ENCODE data around the gene SCN4A. TPM values are rescaled to one million over a fixed set of nuclear protein-coding genes. Genes with fewer than 3 reads are reported as not detected.

The SCN4A gene
- total RNA-seq, 1 donor from 2014 or later: under 0.01 TPM

- H3K27me3 ChIP-seq (ENCODE audit: control insufficient read depth, insufficient read depth, low read length): no peaks in the 10 kb centered on the region
- no peak for TF ChIP-seq CTCF (IDR thresholded peaks at IDR 0.05; ENCODE audit: insufficient read depth, low read length, severe bottlenecking)
- no peak overlapping the region for H3K4me3 ChIP-seq (ENCODE audit: low read depth, low read length)
- DNase-seq (ENCODE audit: low read depth): peak; percentile 45
- peak; percentile 83 for FAIRE-seq
- H3K36me3 ChIP-seq (ENCODE audit: control insufficient read depth, insufficient read depth, low read length): no peaks in the 10 kb centered on the region
These were observed 1.3 kb upstream of the SCN4A start for GRCh38 chr17:63973930-63974593.

DNA sequence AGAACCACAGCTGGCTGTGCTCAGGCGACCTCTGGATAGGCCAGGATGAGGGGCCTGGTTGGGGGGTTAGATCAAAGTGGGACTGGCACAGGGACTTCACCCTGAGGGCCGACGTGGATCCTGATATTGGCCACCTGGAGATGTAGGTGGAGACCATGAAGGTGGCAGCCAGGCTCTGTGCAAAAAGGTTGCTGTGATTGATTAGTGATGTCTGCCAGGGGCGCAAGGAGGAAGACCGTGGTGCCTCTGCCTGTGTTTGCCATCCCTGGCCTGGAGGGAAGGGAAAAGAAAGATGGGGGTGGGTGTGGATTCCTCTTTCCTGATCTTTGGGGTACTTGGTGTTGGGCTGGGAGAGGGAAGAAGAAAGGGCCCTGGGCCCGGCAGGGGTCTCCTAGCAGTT lies 529 bp upstream of the SCN4A start:
- no peak for TF ChIP-seq CTCF (IDR thresholded peaks at IDR 0.05; ENCODE audit: insufficient read depth, low read length, severe bottlenecking)
- FAIRE-seq (no peak), DNase-seq (ENCODE audit: low read depth) (no peak)
- no peak overlapping the region for H3K4me3 ChIP-seq (ENCODE audit: low read depth, low read length)
- no peaks in the 10 kb centered on the region for H3K36me3 ChIP-seq (ENCODE audit: control insufficient read depth, insufficient read depth, low read length)
- H3K27me3 ChIP-seq (ENCODE audit: control insufficient read depth, insufficient read depth, low read length): no peaks in the 10 kb centered on the region

GRCh38 chr17:63969278-63969677 lies 3.4 kb downstream of the SCN4A start:
- DNase-seq (ENCODE audit: low read depth) (no peak), FAIRE-seq (no peak)
- Histone ChIP-seq H3K27me3 (ENCODE audit: control insufficient read depth, insufficient read depth, low read length) (no peaks in the 10 kb centered on the region), H3K36me3 (ENCODE audit: control insufficient read depth, insufficient read depth, low read length) (no peaks in the 10 kb centered on the region), H3K4me3 (ENCODE audit: low read depth, low read length) (no peak overlapping the region)
- TF ChIP-seq CTCF (IDR thresholded peaks at IDR 0.05; ENCODE audit: insufficient read depth, low read length, severe bottlenecking): no peak

- TF ChIP-seq CTCF (IDR thresholded peaks at IDR 0.05; ENCODE audit: insufficient read depth, low read length, severe bottlenecking): no peak
- H3K27me3 ChIP-seq (ENCODE audit: control insufficient read depth, insufficient read depth, low read length): no peaks in the 10 kb centered on the region
- H3K36me3 ChIP-seq (ENCODE audit: control insufficient read depth, insufficient read depth, low read length): no peaks in the 10 kb centered on the region
- DNase-seq (ENCODE audit: low read depth) (no peak), FAIRE-seq (no peak)
- no peak overlapping the region for H3K4me3 ChIP-seq (ENCODE audit: low read depth, low read length)
These were observed 4.8 kb downstream of the SCN4A start for GRCh38 chr17:63967953-63968352.

DNA sequence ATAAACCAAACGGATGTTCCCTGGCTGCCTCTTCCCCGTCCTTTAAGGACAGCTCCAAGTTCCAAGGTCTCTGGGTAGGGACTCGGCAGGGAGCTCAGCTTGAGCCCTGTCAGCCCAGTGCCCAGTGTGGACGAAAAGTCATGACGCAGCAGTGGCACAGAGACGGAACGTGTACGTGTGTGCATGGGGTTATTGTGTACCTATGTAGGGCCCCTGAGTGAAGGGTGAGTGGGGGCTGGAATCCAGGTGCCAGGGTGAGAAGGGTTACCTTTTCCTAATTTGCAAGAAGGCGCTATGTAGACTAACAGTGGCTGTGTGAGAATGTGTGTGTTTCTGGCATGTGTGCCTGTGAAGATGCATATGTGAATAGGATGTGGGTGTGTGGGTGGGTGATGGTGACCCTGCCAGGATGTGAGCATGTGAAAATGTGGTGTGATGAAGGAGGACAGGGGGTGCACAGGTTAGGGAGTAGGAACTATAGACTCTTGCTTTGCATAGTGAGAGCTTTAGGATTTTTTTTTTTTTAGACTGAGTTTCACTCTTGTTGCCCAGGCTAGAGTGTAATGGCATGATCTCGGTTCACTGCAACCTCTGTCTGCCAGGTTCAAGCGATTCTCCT lies 6.0 kb downstream of the SCN4A start:
- FAIRE-seq (no peak), DNase-seq (ENCODE audit: low read depth) (no peak)
- no peak for TF ChIP-seq CTCF (IDR thresholded peaks at IDR 0.05; ENCODE audit: insufficient read depth, low read length, severe bottlenecking)
- H3K27me3 ChIP-seq (ENCODE audit: control insufficient read depth, insufficient read depth, low read length): no peaks in the 10 kb centered on the region
- H3K4me3 ChIP-seq (ENCODE audit: low read depth, low read length): no peak overlapping the region
- no peaks in the 10 kb centered on the region for H3K36me3 ChIP-seq (ENCODE audit: control insufficient read depth, insufficient read depth, low read length)

GRCh38 chr17:63963123-63963522 lies 9.6 kb downstream of the SCN4A start:
- FAIRE-seq: no peak
- Histone ChIP-seq H3K27me3 (ENCODE audit: control insufficient read depth, insufficient read depth, low read length) (no peaks in the 10 kb centered on the region), H3K4me3 (ENCODE audit: low read depth, low read length) (no peak overlapping the region), H3K36me3 (ENCODE audit: control insufficient read depth, insufficient read depth, low read length) (no peaks in the 10 kb centered on the region)
- TF ChIP-seq CTCF (IDR thresholded peaks at IDR 0.05; ENCODE audit: insufficient read depth, low read length, severe bottlenecking): no peak
- DNase-seq (ENCODE audit: low read depth): no peak

All from bronchial epithelial cell (primary cell).